K562 (cell line): Measurements from ENCODE around the gene RNF115. TPM values are rescaled to one million over a fixed set of nuclear protein-coding genes. Genes with fewer than 3 reads are reported as not detected.
"Not testable (repeated sequence)": the region's sequence is repeated elsewhere in the genome, so short reads cannot be mapped to it uniquely, and the experiment has no call there.

Experiments used
- ATAC-seq: fragments of 200-7000 bp; cut with Tn5 transposase; 3 replicates; pipeline ENCODE4 v1.9.1; 2020; ENCODE audit warnings: moderate library complexity
- BruUV-seq: library from RNA; stranded (reverse); fragments of 400-500 nt; replicated peaks from 2 replicates; lab custom pipeline; 2021; lab: Mats Ljungman, UMichigan
- CTCF ChIA-PET: fragments of 300-600 bp; formaldehyde crosslinking; extraction: SDS; loops from one replicate; lab custom pipeline; 2021; ENCODE audit warnings: low intra/inter-chr PET ratio; lab: Yijun Ruan, JAX
- POLR2A ChIA-PET: fragments of 300-600, 350-650 bp; sonication (Branson Sonifier 250); formaldehyde crosslinking; extraction: SDS; loops from one replicate; lab custom pipeline; 2021; ENCODE audit warnings: antibody characterized with exemption, inconsistent platforms; lab: Yijun Ruan, JAX
- DNase-seq, 4 experiments: peaks; one replicate each; pipeline versions ENCODE4 v3.0.0 to v3.0.0-alpha.2; 2011 to 2018; ENCODE audit warnings: low spot score in 3 of 4, mixed read lengths in 3 of 4; ENCODE audit errors: extremely low read depth in 1 of 4
- FAIRE-seq: peaks from 2 replicates; lab custom pipeline; 2011; peaks lifted over from hg19 to GRCh38; lab: Jason Lieb, UNC
- H2AFZ ChIP-seq: 2 replicates; pipeline ENCODE4 v1.6.0; 2011; ENCODE audit warnings: low read depth, low read length, control low read depth, inconsistent platforms
- H3K27ac ChIP-seq: fragments of 200-600 bp; 3 replicates; pipeline ENCODE4 v1.8.0; 2011; ENCODE audit warnings: low read depth, mild to moderate bottlenecking, control low read depth, inconsistent platforms, low read length, moderate library complexity, mixed read lengths; ENCODE audit errors: extremely low read depth
- H3K27me3 ChIP-seq, 2 experiments: fragments of 300-600 bp in 1 of 2; 2 replicates in 1 of 2; 3 replicates in 1 of 2; pipeline versions ENCODE4 v1.6.0 to v1.8.0; 2011; ENCODE audit warnings: inconsistent platforms in 2 of 2, low read length in 2 of 2, mild to moderate bottlenecking in 1 of 2, mixed read lengths in 1 of 2, moderate library complexity in 1 of 2; ENCODE audit not compliant: control insufficient read depth in 2 of 2, insufficient read depth in 2 of 2
- H3K36me3 ChIP-seq: fragments of 300-600 bp; 3 replicates; pipeline ENCODE4 v1.8.0; 2011; ENCODE audit warnings: mild to moderate bottlenecking, low read length, inconsistent platforms; ENCODE audit not compliant: control insufficient read depth, insufficient read depth
- H3K4me1 ChIP-seq, 2 experiments: fragments of 200-600 bp in 1 of 2; replicated peaks in 1 of 2; 2 replicates in 1 of 2; 3 replicates in 1 of 2; pipeline versions ENCODE4 v1.5.1 to v1.8.0; 2011; ENCODE audit warnings: inconsistent platforms in 2 of 2, low read length in 2 of 2, mild to moderate bottlenecking in 1 of 2, mixed read lengths in 1 of 2, moderate library complexity in 1 of 2; ENCODE audit not compliant: control insufficient read depth in 2 of 2, insufficient read depth in 2 of 2
- H3K4me2 ChIP-seq: 2 replicates; pipeline ENCODE4 v1.6.1; 2011; ENCODE audit warnings: low read length, control low read depth, inconsistent platforms, mixed read lengths; ENCODE audit not compliant: insufficient read depth
- H3K4me3 ChIP-seq: fragments of 200-600 bp; sonication (generic), shearing (Covaris generic); 2 replicates; pipeline ENCODE4 v1.5.1; 2016; ENCODE audit warnings: control low read depth, inconsistent platforms
- H3K79me2 ChIP-seq: fragments of 200-600 bp; 3 replicates; pipeline ENCODE4 v1.8.0; 2011; ENCODE audit warnings: low read length, inconsistent platforms; ENCODE audit not compliant: control insufficient read depth, insufficient read depth
- H3K9ac ChIP-seq, 2 experiments: 2 replicates each; pipeline versions ENCODE4 v1.6.0 to v1.6.1; 2011; ENCODE audit warnings: low read depth in 2 of 2, low read length in 2 of 2, control low read depth in 1 of 2, inconsistent platforms in 1 of 2, mild to moderate bottlenecking in 1 of 2, mixed read lengths in 1 of 2; ENCODE audit not compliant: insufficient read depth in 1 of 2
- H3K9me1 ChIP-seq: one replicate; pipeline ENCODE4 v1.6.0; 2011; ENCODE audit warnings: inconsistent platforms, mild to moderate bottlenecking, low read length, moderate library complexity; ENCODE audit not compliant: control insufficient read depth, insufficient read depth
- H3K9me3 ChIP-seq: replicated peaks from 2 replicates; pipeline ENCODE4 v1.5.1; 2011; ENCODE audit warnings: low read depth, low read length, inconsistent platforms; ENCODE audit not compliant: control insufficient read depth, insufficient read depth
- H4K20me1 ChIP-seq: replicated peaks from 2 replicates; pipeline ENCODE4 v1.6.1; 2011; ENCODE audit warnings: low read length, inconsistent platforms, mixed read lengths; ENCODE audit not compliant: control insufficient read depth, insufficient read depth
- EZH2 ChIP-seq: IDR thresholded peaks from 2 replicates; pipeline ENCODE4 v1.6.1; 2012; ENCODE audit warnings: low read depth, mild to moderate bottlenecking, inconsistent platforms, low read length, borderline replicate concordance
- KLF10 ChIP-seq: fragments of 250-450 bp; sonication (Bioruptor Pico); IDR thresholded peaks from 2 replicates; pipeline ENCODE4 v1.6.1; 2021; ENCODE audit warnings: matching md5 sums
- OTX1 ChIP-seq: fragments of 450-650 bp; formaldehyde crosslinking; IDR thresholded peaks from 2 replicates; pipeline ENCODE4 v1.4.0; 2022; ENCODE audit warnings: mild to moderate bottlenecking
- RBM25 ChIP-seq: fragments of 200-400 bp; formaldehyde crosslinking; IDR thresholded peaks from 2 replicates; pipeline ENCODE4 v1.6.1; 2018; ENCODE audit warnings: low read length, low read depth, moderate library complexity; ENCODE audit not compliant: severe bottlenecking
- SIX5 ChIP-seq, 2 experiments: IDR thresholded peaks; 2 replicates each; pipeline ENCODE4 v1.6.1; 2011; ENCODE audit warnings: low read length in 2 of 2, borderline replicate concordance in 1 of 2, low read depth in 1 of 2, mild to moderate bottlenecking in 1 of 2, moderate library complexity in 1 of 2; ENCODE audit not compliant: insufficient read depth in 1 of 2
- STAT6 ChIP-seq: sonication (generic); formaldehyde crosslinking; IDR thresholded peaks from 2 replicates; pipeline ENCODE4 v1.8.1; 2023; ENCODE audit warnings: mild to moderate bottlenecking, missing genetic modification reagents
- ZNF146 ChIP-seq: IDR thresholded peaks from one replicate; pipeline ENCODE4 v1.6.1; 2018; ENCODE audit warnings: missing compliant biosample characterization; ENCODE audit not compliant: unreplicated experiment
- WGBS: fragments of 100-300 bp; shearing (Covaris generic); methylation state at CpG from one replicate; pipeline ENCODE4 v1.1.6; 2016; ENCODE audit warnings: low coverage, mixed read lengths; ENCODE audit not compliant: insufficient coverage; ENCODE audit errors: missing lambda C conversion rate; 5-methylcytosine and 5-hydroxymethylcytosine counted together
- in situ Hi-C: fragments of 300-500 bp; cut with MboI; formaldehyde crosslinking; loops from 4 replicates; pipeline ENCODE4 v1.15.0; 2018; ENCODE audit warnings: inconsistent platforms, mixed read lengths
- intact Hi-C: fragments of 100-400 bp; cut with micrococcal nuclease; formaldehyde crosslinking; loops from 2 replicates; pipeline ENCODE4 v1.14.2; 2022
- polyA plus RNA-seq, 8 experiments: library from polyadenylated mRNA; depleted of rRNA in 4 of 8; stranded (reverse) in 5 of 8; unstranded in 3 of 8; fragments of >200 nt; fragmentation: Nextera tagmentation in 2 of 8; fragmentation: Illumina TruSeq in 1 of 8; extraction: Ambion mirVana in 2 of 8; extraction: Trizol in 1 of 8; gene quantifications; 2 replicates each; pipeline versions ENCODE4 v1.2.1 to v1.2.3, GENCODE V29; 2011 to 2014; ENCODE audit warnings: inconsistent platforms in 1 of 8, missing spikeins in 1 of 8
- total RNA-seq, 7 experiments: library from RNA; depleted of rRNA in 6 of 7; stranded (reverse); fragments of >200 nt in 6 of 7; fragmentation: Illumina TruSeq in 2 of 7; extraction: Trizol in 2 of 7; gene quantifications; 2 replicates each; pipeline versions ENCODE4 v1.2.1 to v1.2.3, GENCODE V29; 2011 to 2021; ENCODE audit warnings: low replicate concordance in 1 of 7

The RNF115 gene
- total and polyA plus RNA-seq, 9 of the 15 experiments (the other 6 are each of a cell fraction or from before 2014, with no cell fraction given), result 1.9 to 14.3 (median 9.5) TPM

DNA sequence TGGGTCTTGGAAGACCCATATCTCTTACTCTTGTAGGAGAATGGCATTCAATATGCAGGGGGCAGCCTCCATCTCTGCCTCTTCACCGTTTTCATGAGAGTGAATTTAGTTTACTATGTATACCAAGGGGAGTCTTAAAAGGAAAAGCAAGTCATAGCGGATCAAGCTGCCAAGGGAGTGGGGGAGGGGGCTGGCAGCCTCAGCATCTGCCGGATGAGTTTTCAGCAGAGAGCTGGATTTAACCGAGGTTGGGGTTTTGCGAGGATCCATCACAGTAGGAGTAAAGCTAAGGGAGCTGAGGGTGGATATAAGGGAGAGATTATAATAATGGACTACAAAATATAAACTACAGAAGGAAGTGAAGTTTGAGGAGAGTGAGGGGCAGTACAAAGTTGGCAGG, 94.7 kb downstream of the RNF115 start (continued):
- no peak for TF ChIP-seq STAT6 (CRISPR knock-in tag)
- TF ChIP-seq EZH2, result no peak
- no peak for TF ChIP-seq KLF10 (CRISPR knock-in tag)
- TF ChIP-seq OTX1, result no peak
- TF ChIP-seq SIX5 (IDR thresholded peaks at IDR 0.05; ENCODE audit: borderline replicate concordance in 1 of 2, insufficient read depth in 1 of 2, low read depth in 1 of 2, low read length in 2 of 2), result no peak

DNA sequence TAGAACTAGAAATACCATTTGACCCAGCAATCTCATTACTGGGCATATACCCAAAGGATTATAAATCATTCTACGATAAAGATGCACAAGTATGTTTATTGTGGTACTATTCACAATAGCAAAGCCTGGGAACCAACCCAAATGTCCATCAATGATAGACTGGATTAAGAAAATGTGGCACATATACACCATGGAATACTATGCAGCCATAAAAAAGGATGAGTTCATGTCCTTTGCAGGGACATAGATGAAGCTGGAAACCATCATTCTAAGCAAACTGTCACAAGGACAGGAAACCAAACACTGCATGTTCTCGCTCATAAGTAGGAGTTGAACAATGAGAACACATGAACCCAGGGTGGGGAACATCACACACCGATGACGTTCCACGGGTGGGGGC, 97.7 kb downstream of the RNF115 start:
- BruUV-seq, H3K27ac ChIP-seq, CTCF ChIA-PET, H3K27me3 ChIP-seq, H4K20me1 ChIP-seq, H3K79me2 ChIP-seq, in situ Hi-C loops, FAIRE-seq, H2AFZ ChIP-seq, H3K4me3 ChIP-seq, H3K4me1 ChIP-seq, H3K9me3 ChIP-seq, H3K36me3 ChIP-seq, H3K4me2 ChIP-seq, ATAC-seq, H3K9me1 ChIP-seq, DNase-seq, H3K9ac ChIP-seq, POLR2A ChIA-PET: not testable (repeated sequence)
- TF ChIP-seq RBM25 (peak; percentile 10), ZNF146 (CRISPR knock-in tag) (peak; percentile 76)
- intact Hi-C loops, result loop anchor here (10.0 kb wide), 1 partner anchor 289 kb away; no protein-coding TSS in a partner anchor
- 59% methylated on average over 5 of the region's 5 CpGs for WGBS
